Duodenal mucosa (tissue), 2 donors: ENCODE measurements around the gene HILPDA.

Experiments used
- H3K27ac ChIP-seq: one replicate; pipeline ENCODE4 v1.7.0; 2013; ENCODE audit warnings: low read depth, low read length
- H3K27me3 ChIP-seq, 2 donors: one replicate each; pipeline ENCODE4 v1.7.0; 2013; ENCODE audit warnings: low read length in 2 of 2, control low read depth in 1 of 2; ENCODE audit not compliant: insufficient read depth in 2 of 2, control insufficient read depth in 1 of 2
- H3K36me3 ChIP-seq, 2 donors: one replicate each; pipeline ENCODE4 v1.7.0; 2013; ENCODE audit warnings: low read length in 2 of 2, control low read depth in 1 of 2; ENCODE audit not compliant: insufficient read depth in 2 of 2, control insufficient read depth in 1 of 2
- H3K4me1 ChIP-seq, 2 donors: one replicate each; pipeline ENCODE4 v1.7.0; 2013; ENCODE audit warnings: low read length in 2 of 2, control low read depth in 1 of 2; ENCODE audit not compliant: insufficient read depth in 2 of 2, control insufficient read depth in 1 of 2
- H3K4me3 ChIP-seq, 2 donors: one replicate each; pipeline ENCODE4 v1.7.0; 2013; ENCODE audit warnings: low read length in 2 of 2, low read depth in 1 of 2
- H3K9ac ChIP-seq, 2 donors: one replicate each; pipeline ENCODE4 v1.7.0; 2013; ENCODE audit warnings: low read length in 2 of 2, low read depth in 1 of 2
- H3K9me3 ChIP-seq, 2 donors: one replicate each; pipeline ENCODE4 v1.7.0; 2013; ENCODE audit warnings: low read length in 2 of 2, control low read depth in 1 of 2; ENCODE audit not compliant: control insufficient read depth in 1 of 2

The HILPDA gene

GRCh38 chr7:128417071-128417470 is 38.6 kb upstream of the HILPDA start:
- no peak overlapping the region for H3K27ac ChIP-seq
- H3K9me3 ChIP-seq = no peaks in the 10 kb centered on the region
- H3K36me3 ChIP-seq = no peaks in the 10 kb centered on the region
- no peaks in the 10 kb centered on the region for H3K4me1 ChIP-seq
- H3K9ac ChIP-seq = no peak overlapping the region
- H3K27me3 ChIP-seq = no peaks in the 10 kb centered on the region
- H3K4me3 ChIP-seq = no peak overlapping the region

- Histone ChIP-seq H3K27ac (no peak overlapping the region), H3K4me3 (no peak overlapping the region), H3K9ac (no peak overlapping the region), H3K4me1 (no peaks in the 10 kb centered on the region), H3K27me3 (no peaks in the 10 kb centered on the region), H3K36me3 (no peaks in the 10 kb centered on the region), H3K9me3 (no peaks in the 10 kb centered on the region)
Measured at GRCh38 chr7:128419257-128419656, 36.4 kb upstream of the HILPDA start.

- Histone ChIP-seq H3K27ac (no peak overlapping the region), H3K9me3 (no peaks in the 10 kb centered on the region), H3K9ac (no peak overlapping the region), H3K4me1 (no peaks in the 10 kb centered on the region), H3K4me3 (no peak overlapping the region), H3K27me3 (no peaks in the 10 kb centered on the region), H3K36me3 (no peaks in the 10 kb centered on the region)
Measured at GRCh38 chr7:128420773-128421172, 34.9 kb upstream of the HILPDA start.

- Histone ChIP-seq H3K4me3 (no peak overlapping the region), H3K4me1 (no peaks in the 10 kb centered on the region), H3K9me3 (no peaks in the 10 kb centered on the region), H3K9ac (no peak overlapping the region), H3K27ac (no peak overlapping the region), H3K27me3 (no peaks in the 10 kb centered on the region), H3K36me3 (no peaks in the 10 kb centered on the region)
Measured at GRCh38 chr7:128421384-128421783, 34.3 kb upstream of the HILPDA start.

GRCh38 chr7:128422037-128422436 is 33.6 kb upstream of the HILPDA start:
- no peak overlapping the region for H3K27ac ChIP-seq
- no peaks in the 10 kb centered on the region for H3K4me1 ChIP-seq
- no peaks in the 10 kb centered on the region for H3K36me3 ChIP-seq
- no peak overlapping the region for H3K4me3 ChIP-seq
- no peaks in the 10 kb centered on the region for H3K9me3 ChIP-seq
- H3K27me3 ChIP-seq = no peaks in the 10 kb centered on the region
- H3K9ac ChIP-seq = no peak overlapping the region

GRCh38 chr7:128422842-128423241 is 32.8 kb upstream of the HILPDA start:
- Histone ChIP-seq H3K36me3 (no peaks in the 10 kb centered on the region), H3K9ac (no peak overlapping the region), H3K9me3 (no peaks in the 10 kb centered on the region), H3K4me1 (no peaks in the 10 kb centered on the region), H3K27me3 (no peaks in the 10 kb centered on the region), H3K4me3 (no peak overlapping the region), H3K27ac (no peak overlapping the region)

- Histone ChIP-seq H3K36me3 (no peaks in the 10 kb centered on the region), H3K9me3 (no peaks in the 10 kb centered on the region), H3K9ac (no peak overlapping the region), H3K4me3 (no peak overlapping the region), H3K27me3 (no peaks in the 10 kb centered on the region), H3K4me1 (no peaks in the 10 kb centered on the region), H3K27ac (no peak overlapping the region)
Measured at GRCh38 chr7:128424686-128425275, 30.9 kb upstream of the HILPDA start.

- Histone ChIP-seq H3K27me3 (no peaks in the 10 kb centered on the region), H3K9ac (no peak overlapping the region), H3K36me3 (no peaks in the 10 kb centered on the region), H3K27ac (no peak overlapping the region), H3K4me3 (no peak overlapping the region), H3K4me1 (no peaks in the 10 kb centered on the region), H3K9me3 (no peaks in the 10 kb centered on the region)
Measured at GRCh38 chr7:128425850-128426249, 29.8 kb upstream of the HILPDA start.

GRCh38 chr7:128427289-128427891 is 28.3 kb upstream of the HILPDA start:
- H3K4me3 ChIP-seq = no peak overlapping the region
- H3K9ac ChIP-seq = no peak overlapping the region
- H3K27me3 ChIP-seq = no peaks in the 10 kb centered on the region
- H3K9me3 ChIP-seq = no peaks in the 10 kb centered on the region
- no peaks in the 10 kb centered on the region for H3K36me3 ChIP-seq
- no peaks in the 10 kb centered on the region for H3K4me1 ChIP-seq
- no peak overlapping the region for H3K27ac ChIP-seq

GRCh38 chr7:128430207-128430606 is 25.5 kb upstream of the HILPDA start:
- no peak overlapping the region for H3K4me3 ChIP-seq
- no peaks in the 10 kb centered on the region for H3K36me3 ChIP-seq
- H3K9me3 ChIP-seq = no peaks in the 10 kb centered on the region
- H3K27me3 ChIP-seq = no peaks in the 10 kb centered on the region
- no peaks in the 10 kb centered on the region for H3K4me1 ChIP-seq
- H3K27ac ChIP-seq = no peak overlapping the region
- no peak overlapping the region for H3K9ac ChIP-seq
